NCI-H1436 (cell line): ENCODE data around the gene PROC.

Experiments used
- DNase-seq: peaks from one replicate; lab custom pipeline; 2025; lab: John Stamatoyannopoulos, UW

PROC gene

GRCh38 chr2:127456960-127457359 is 38.7 kb downstream of the PROC start:
- DNase-seq: no peak

- no peak for DNase-seq
Measured at GRCh38 chr2:127462461-127462860, 44.2 kb downstream of the PROC start.

- DNase-seq: no peak
Measured at GRCh38 chr2:127463155-127463991, 45.1 kb downstream of the PROC start.

- DNase-seq: no peak
Measured at GRCh38 chr2:127464470-127465257, 46.4 kb downstream of the PROC start.

GRCh38 chr2:127465258-127465657 is 47.0 kb downstream of the PROC start:
- no peak for DNase-seq

GRCh38 chr2:127469051-127469450 is 50.8 kb downstream of the PROC start:
- DNase-seq: no peak

- no peak for DNase-seq
Measured at GRCh38 chr2:127469974-127470373, 51.7 kb downstream of the PROC start.

- DNase-seq: no peak
Measured at GRCh38 chr2:127471286-127471988, 53.2 kb downstream of the PROC start.

- no peak for DNase-seq
Measured at GRCh38 chr2:127472268-127472667, 54.0 kb downstream of the PROC start.

- no peak for DNase-seq
Measured at GRCh38 chr2:127475788-127476187, 57.6 kb downstream of the PROC start.
